GM23338 (cell line): ENCODE results near the gene APOL5.
"Not testable (repeated sequence)": the region's sequence is repeated elsewhere in the genome, so short reads cannot be mapped to it uniquely, and the experiment has no call there.

ENCODE experiments used
- CREB1 ChIP-seq: fragments of 250-450 bp; sonication (Bioruptor Pico); IDR thresholded peaks from 2 replicates; pipeline ENCODE4 v1.5.0; 2020; ENCODE audit warnings: low read depth, mild to moderate bottlenecking, moderate library complexity
- EZH2 ChIP-seq: fragments of 200-600 bp; sonication (generic); IDR thresholded peaks from one replicate; pipeline ENCODE4 v1.8.0; 2017; ENCODE audit warnings: antibody characterized with exemption, mild to moderate bottlenecking, low read depth; ENCODE audit not compliant: unreplicated experiment
- EZH2phosphoT487 ChIP-seq: fragments of 200-600 bp; sonication (generic); IDR thresholded peaks from one replicate; pipeline ENCODE4 v1.8.1; 2018; ENCODE audit warnings: antibody characterized with exemption; ENCODE audit not compliant: unreplicated experiment
- JUNB ChIP-seq: IDR thresholded peaks from one replicate; pipeline ENCODE4 v1.6.1; 2016; ENCODE audit warnings: antibody characterized with exemption; ENCODE audit not compliant: unreplicated experiment
- POLR2AphosphoS5 ChIP-seq: IDR thresholded peaks from 2 replicates; pipeline ENCODE4 v1.6.1; 2016; ENCODE audit warnings: antibody characterized with exemption, low read depth
- STAT1 ChIP-seq: IDR thresholded peaks from one replicate; pipeline ENCODE4 v1.6.1; 2016; ENCODE audit warnings: antibody characterized with exemption; ENCODE audit not compliant: unreplicated experiment
- ZNF114 ChIP-seq: fragments of 250-450 bp; sonication (Bioruptor Pico); IDR thresholded peaks from 2 replicates; pipeline ENCODE4 v1.5.0; 2020; ENCODE audit warnings: mild to moderate bottlenecking, moderate library complexity
- TF ChIP-seq, protein P1 (sequence below), 2 experiments: fragments of 200-600 bp in 1 of 2; sonication (generic) in 1 of 2; conservative IDR thresholded peaks; 2 replicates each; pipeline versions ENCODE4 v1.5.1 to v1.6.1; 2016 to 2017; ENCODE audit warnings: antibody characterized with exemption in 2 of 2, low read depth in 2 of 2, mild to moderate bottlenecking in 2 of 2, moderate library complexity in 1 of 2
- TF ChIP-seq, protein P2 (sequence below): IDR thresholded peaks from one replicate; pipeline ENCODE4 v1.6.1; 2018; ENCODE audit warnings: antibody characterized with exemption; ENCODE audit not compliant: unreplicated experiment
- TF ChIP-seq, protein P3 (sequence below): IDR thresholded peaks from 2 replicates; pipeline ENCODE4 v1.6.1; 2016; ENCODE audit warnings: antibody characterized with exemption
- TF ChIP-seq, protein P4 (sequence below): fragments of 250-450 bp; sonication (Bioruptor Pico); IDR thresholded peaks from 2 replicates; pipeline ENCODE4 v1.5.0; 2020; ENCODE audit warnings: mild to moderate bottlenecking, moderate library complexity

DNA sequence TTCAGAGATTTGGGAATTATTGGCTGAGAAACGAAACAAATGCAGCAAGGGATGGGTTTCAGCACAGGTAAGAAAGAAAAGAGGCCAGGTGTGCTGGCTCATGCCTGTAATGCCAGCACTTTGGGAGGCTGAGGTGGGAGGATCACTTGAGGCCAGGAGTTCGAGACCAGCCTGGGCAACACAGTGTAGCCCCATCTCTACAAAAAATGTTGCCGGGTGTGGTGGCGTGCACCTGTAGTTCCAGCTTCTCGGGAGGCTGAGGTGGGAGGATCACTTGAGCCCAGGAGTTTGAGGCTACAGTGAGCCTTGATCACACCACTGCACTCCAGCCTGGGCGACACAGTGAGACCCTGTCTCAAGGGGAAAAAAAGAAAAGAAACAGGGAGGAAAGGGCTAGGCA, 20.2 kb downstream of the APOL5 start:
- TF ChIP-seq, protein P1, sequence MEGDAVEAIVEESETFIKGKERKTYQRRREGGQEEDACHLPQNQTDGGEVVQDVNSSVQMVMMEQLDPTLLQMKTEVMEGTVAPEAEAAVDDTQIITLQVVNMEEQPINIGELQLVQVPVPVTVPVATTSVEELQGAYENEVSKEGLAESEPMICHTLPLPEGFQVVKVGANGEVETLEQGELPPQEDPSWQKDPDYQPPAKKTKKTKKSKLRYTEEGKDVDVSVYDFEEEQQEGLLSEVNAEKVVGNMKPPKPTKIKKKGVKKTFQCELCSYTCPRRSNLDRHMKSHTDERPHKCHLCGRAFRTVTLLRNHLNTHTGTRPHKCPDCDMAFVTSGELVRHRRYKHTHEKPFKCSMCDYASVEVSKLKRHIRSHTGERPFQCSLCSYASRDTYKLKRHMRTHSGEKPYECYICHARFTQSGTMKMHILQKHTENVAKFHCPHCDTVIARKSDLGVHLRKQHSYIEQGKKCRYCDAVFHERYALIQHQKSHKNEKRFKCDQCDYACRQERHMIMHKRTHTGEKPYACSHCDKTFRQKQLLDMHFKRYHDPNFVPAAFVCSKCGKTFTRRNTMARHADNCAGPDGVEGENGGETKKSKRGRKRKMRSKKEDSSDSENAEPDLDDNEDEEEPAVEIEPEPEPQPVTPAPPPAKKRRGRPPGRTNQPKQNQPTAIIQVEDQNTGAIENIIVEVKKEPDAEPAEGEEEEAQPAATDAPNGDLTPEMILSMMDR (conservative IDR thresholded peaks at IDR 0.05; ENCODE audit: low read depth in 2 of 2): not testable (repeated sequence)
- not testable (repeated sequence) for TF ChIP-seq POLR2AphosphoS5; EZH2; JUNB; CREB1 (CRISPR knock-in tag); STAT1; EZH2phosphoT487; ZNF114 (CRISPR knock-in tag)
- TF ChIP-seq, protein P2, sequence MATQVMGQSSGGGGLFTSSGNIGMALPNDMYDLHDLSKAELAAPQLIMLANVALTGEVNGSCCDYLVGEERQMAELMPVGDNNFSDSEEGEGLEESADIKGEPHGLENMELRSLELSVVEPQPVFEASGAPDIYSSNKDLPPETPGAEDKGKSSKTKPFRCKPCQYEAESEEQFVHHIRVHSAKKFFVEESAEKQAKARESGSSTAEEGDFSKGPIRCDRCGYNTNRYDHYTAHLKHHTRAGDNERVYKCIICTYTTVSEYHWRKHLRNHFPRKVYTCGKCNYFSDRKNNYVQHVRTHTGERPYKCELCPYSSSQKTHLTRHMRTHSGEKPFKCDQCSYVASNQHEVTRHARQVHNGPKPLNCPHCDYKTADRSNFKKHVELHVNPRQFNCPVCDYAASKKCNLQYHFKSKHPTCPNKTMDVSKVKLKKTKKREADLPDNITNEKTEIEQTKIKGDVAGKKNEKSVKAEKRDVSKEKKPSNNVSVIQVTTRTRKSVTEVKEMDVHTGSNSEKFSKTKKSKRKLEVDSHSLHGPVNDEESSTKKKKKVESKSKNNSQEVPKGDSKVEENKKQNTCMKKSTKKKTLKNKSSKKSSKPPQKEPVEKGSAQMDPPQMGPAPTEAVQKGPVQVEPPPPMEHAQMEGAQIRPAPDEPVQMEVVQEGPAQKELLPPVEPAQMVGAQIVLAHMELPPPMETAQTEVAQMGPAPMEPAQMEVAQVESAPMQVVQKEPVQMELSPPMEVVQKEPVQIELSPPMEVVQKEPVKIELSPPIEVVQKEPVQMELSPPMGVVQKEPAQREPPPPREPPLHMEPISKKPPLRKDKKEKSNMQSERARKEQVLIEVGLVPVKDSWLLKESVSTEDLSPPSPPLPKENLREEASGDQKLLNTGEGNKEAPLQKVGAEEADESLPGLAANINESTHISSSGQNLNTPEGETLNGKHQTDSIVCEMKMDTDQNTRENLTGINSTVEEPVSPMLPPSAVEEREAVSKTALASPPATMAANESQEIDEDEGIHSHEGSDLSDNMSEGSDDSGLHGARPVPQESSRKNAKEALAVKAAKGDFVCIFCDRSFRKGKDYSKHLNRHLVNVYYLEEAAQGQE: not testable (repeated sequence)
- TF ChIP-seq, protein P3, sequence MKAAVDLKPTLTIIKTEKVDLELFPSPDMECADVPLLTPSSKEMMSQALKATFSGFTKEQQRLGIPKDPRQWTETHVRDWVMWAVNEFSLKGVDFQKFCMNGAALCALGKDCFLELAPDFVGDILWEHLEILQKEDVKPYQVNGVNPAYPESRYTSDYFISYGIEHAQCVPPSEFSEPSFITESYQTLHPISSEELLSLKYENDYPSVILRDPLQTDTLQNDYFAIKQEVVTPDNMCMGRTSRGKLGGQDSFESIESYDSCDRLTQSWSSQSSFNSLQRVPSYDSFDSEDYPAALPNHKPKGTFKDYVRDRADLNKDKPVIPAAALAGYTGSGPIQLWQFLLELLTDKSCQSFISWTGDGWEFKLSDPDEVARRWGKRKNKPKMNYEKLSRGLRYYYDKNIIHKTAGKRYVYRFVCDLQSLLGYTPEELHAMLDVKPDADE: not testable (repeated sequence)
- TF ChIP-seq, protein P4, sequence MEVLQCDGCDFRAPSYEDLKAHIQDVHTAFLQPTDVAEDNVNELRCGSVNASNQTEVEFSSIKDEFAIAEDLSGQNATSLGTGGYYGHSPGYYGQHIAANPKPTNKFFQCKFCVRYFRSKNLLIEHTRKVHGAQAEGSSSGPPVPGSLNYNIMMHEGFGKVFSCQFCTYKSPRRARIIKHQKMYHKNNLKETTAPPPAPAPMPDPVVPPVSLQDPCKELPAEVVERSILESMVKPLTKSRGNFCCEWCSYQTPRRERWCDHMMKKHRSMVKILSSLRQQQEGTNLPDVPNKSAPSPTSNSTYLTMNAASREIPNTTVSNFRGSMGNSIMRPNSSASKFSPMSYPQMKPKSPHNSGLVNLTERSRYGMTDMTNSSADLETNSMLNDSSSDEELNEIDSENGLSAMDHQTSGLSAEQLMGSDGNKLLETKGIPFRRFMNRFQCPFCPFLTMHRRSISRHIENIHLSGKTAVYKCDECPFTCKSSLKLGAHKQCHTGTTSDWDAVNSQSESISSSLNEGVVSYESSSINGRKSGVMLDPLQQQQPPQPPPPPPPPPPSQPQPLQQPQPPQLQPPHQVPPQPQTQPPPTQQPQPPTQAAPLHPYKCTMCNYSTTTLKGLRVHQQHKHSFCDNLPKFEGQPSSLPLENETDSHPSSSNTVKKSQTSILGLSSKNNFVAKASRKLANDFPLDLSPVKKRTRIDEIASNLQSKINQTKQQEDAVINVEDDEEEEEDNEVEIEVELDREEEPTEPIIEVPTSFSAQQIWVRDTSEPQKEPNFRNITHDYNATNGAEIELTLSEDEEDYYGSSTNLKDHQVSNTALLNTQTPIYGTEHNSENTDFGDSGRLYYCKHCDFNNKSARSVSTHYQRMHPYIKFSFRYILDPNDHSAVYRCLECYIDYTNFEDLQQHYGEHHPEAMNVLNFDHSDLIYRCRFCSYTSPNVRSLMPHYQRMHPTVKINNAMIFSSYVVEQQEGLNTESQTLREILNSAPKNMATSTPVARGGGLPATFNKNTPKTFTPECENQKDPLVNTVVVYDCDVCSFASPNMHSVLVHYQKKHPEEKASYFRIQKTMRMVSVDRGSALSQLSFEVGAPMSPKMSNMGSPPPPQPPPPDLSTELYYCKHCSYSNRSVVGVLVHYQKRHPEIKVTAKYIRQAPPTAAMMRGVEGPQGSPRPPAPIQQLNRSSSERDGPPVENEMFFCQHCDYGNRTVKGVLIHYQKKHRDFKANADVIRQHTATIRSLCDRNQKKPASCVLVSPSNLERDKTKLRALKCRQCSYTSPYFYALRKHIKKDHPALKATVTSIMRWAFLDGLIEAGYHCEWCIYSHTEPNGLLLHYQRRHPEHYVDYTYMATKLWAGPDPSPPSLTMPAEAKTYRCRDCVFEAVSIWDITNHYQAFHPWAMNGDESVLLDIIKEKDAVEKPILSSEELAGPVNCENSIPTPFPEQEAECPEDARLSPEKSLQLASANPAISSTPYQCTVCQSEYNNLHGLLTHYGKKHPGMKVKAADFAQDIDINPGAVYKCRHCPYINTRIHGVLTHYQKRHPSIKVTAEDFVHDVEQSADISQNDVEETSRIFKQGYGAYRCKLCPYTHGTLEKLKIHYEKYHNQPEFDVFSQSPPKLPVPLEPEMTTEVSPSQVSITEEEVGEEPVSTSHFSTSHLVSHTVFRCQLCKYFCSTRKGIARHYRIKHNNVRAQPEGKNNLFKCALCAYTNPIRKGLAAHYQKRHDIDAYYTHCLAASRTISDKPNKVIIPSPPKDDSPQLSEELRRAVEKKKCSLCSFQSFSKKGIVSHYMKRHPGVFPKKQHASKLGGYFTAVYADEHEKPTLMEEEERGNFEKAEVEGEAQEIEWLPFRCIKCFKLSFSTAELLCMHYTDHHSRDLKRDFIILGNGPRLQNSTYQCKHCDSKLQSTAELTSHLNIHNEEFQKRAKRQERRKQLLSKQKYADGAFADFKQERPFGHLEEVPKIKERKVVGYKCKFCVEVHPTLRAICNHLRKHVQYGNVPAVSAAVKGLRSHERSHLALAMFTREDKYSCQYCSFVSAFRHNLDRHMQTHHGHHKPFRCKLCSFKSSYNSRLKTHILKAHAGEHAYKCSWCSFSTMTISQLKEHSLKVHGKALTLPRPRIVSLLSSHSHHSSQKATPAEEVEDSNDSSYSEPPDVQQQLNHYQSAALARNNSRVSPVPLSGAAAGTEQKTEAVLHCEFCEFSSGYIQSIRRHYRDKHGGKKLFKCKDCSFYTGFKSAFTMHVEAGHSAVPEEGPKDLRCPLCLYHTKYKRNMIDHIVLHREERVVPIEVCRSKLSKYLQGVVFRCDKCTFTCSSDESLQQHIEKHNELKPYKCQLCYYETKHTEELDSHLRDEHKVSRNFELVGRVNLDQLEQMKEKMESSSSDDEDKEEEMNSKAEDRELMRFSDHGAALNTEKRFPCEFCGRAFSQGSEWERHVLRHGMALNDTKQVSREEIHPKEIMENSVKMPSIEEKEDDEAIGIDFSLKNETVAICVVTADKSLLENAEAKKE (CRISPR knock-in tag): not testable (repeated sequence)
